ENCODE measurements around the gene PIK3R5.

DNA sequence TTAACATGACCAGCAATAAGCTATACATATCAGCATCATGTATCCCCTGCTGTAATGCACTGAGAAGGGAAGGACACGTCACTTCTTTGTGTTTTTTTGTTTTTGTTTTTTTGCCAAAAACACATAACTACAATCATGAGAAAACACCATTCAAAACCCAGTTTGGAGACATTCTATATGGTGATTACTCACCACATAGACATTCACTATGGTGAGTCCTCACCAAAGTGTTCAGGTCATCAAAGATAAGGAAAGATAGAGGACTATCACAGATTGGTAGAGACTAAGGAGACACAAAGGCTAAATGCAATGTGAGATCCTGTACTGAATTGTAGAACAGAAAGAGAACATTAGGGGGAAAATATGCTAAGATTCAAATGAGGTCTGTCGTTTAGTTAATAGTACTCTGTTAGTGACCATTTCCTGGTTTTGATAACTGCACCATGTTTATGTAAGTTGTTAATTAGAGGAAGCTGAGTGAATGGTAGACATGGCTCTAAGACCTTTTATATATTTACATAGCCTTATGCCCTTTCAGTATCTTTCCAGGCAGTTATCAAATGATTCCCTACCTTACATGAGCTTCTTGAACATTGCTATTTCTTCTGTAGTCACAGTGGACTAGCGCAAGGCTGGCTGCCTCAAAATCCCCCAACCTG is 46.6 kb downstream of the PIK3R5 start:
- TF ChIP-seq, protein P1, sequence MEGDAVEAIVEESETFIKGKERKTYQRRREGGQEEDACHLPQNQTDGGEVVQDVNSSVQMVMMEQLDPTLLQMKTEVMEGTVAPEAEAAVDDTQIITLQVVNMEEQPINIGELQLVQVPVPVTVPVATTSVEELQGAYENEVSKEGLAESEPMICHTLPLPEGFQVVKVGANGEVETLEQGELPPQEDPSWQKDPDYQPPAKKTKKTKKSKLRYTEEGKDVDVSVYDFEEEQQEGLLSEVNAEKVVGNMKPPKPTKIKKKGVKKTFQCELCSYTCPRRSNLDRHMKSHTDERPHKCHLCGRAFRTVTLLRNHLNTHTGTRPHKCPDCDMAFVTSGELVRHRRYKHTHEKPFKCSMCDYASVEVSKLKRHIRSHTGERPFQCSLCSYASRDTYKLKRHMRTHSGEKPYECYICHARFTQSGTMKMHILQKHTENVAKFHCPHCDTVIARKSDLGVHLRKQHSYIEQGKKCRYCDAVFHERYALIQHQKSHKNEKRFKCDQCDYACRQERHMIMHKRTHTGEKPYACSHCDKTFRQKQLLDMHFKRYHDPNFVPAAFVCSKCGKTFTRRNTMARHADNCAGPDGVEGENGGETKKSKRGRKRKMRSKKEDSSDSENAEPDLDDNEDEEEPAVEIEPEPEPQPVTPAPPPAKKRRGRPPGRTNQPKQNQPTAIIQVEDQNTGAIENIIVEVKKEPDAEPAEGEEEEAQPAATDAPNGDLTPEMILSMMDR (IDR thresholded peaks at IDR 0.05): no peak
- no peak for TF ChIP-seq EZH2 (IDR thresholded peaks at IDR 0.05)
